ENCODE measurements around the gene BBS1. TPM values are rescaled to one million over a fixed set of nuclear protein-coding genes. Genes with fewer than 3 reads are reported as not detected.

The BBS1 gene
- polyA plus RNA-seq, 1 of the 3 experiments (the other 2 are of a cell fraction): 24.8 TPM

DNA sequence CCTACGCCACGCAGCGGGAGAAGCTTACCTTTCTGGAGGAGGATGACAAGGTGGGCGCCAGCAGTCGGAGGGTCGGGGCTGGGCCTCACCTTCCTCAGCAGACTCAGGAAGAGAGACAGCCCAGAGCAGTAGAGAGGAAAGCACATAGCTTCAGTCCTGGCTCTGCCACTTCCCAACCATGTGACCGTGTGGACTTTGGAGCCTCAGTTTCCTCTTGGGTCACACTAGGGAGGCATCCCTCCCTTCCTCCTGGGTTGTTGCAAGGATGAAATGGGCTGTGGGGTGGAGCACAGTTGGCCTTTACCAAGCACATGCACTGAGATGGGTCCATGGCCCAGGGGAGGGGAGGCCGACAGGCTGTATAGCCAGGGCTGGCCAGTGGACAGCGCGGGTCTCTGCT lies 17.3 kb upstream of the BBS1 start:
- Histone ChIP-seq H3K27ac (ENCODE audit: low read depth in 2 of 2, low read length in 1 of 2) (no peak overlapping the region), H3K4me2 (no peak overlapping the region), H3K4me3 (ENCODE audit: low read depth in 2 of 2, low read length in 1 of 2) (no peak overlapping the region), H3K9me3 (no peaks in the 10 kb centered on the region), H2AFZ (ENCODE audit: low read depth) (no peak overlapping the region), H3K27me3 (ENCODE audit: insufficient read depth) (no peaks in the 10 kb centered on the region), H3K4me1 (ENCODE audit: control insufficient read depth in 1 of 2, insufficient read depth in 2 of 2, low read depth in 1 of 2, low read length in 1 of 2) (no peaks in the 10 kb centered on the region), H3F3A (replicated peaks; ENCODE audit: insufficient read depth) (no peaks in the 10 kb centered on the region), H3K9ac (no peak overlapping the region), H3K79me2 (ENCODE audit: insufficient read depth) (no peaks in the 10 kb centered on the region), H3K9me2 (no peaks in the 10 kb centered on the region), H4K20me1 (ENCODE audit: insufficient read depth) (no peaks in the 10 kb centered on the region), H3K36me3 (replicated peaks in 1 of 2; ENCODE audit: control insufficient read depth in 1 of 2, insufficient read depth in 2 of 2, low read length in 1 of 2) (peaks cover 0 to 39% of the 10 kb centered on the region in 2 experiments)
- ChIA-PET POLR2A (interaction anchor here (1.1 kb wide), 1 partner anchor 12 kb away, joined by 6 read pairs; the partner anchor contains the start of gene DPP3), CTCF (interaction anchor here (2.0 to 2.1 kb wide), 2 partner anchors 9 to 14 kb away, joined by 5 to 8 read pairs; partner anchors contain the start of gene DPP3)
- TF ChIP-seq YY1 (IDR thresholded peaks at IDR 0.05; ENCODE audit: low read depth): no peak
- TF ChIP-seq SMC3 (IDR thresholded peaks at IDR 0.05; ENCODE audit: low read depth, low read length): no peak
- TF ChIP-seq FOXJ3 (CRISPR knock-in tag; IDR thresholded peaks at IDR 0.05): no peak
- TF ChIP-seq, protein P1, sequence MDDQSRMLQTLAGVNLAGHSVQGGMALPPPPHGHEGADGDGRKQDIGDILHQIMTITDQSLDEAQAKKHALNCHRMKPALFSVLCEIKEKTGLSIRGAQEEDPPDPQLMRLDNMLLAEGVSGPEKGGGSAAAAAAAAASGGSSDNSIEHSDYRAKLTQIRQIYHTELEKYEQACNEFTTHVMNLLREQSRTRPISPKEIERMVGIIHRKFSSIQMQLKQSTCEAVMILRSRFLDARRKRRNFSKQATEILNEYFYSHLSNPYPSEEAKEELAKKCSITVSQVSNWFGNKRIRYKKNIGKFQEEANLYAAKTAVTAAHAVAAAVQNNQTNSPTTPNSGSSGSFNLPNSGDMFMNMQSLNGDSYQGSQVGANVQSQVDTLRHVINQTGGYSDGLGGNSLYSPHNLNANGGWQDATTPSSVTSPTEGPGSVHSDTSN (IDR thresholded peaks at IDR 0.05): no peak
- no peak for TF ChIP-seq TEAD4 (IDR thresholded peaks at IDR 0.05; ENCODE audit: borderline replicate concordance, insufficient read depth)
- no peak for TF ChIP-seq NRF1 (IDR thresholded peaks at IDR 0.05; ENCODE audit: low read depth, low read length)
- no peak for TF ChIP-seq RXRA (IDR thresholded peaks at IDR 0.05; ENCODE audit: borderline replicate concordance, low read depth)
- TF ChIP-seq JUND (IDR thresholded peaks at IDR 0.05): no peak
- TF ChIP-seq RAD21 (IDR thresholded peaks at IDR 0.05; ENCODE audit: low read length): no peak
- TF ChIP-seq RFX5 (IDR thresholded peaks at IDR 0.05; ENCODE audit: low read length): no peak
- no peak for TF ChIP-seq FOSL2 (IDR thresholded peaks at IDR 0.05; ENCODE audit: borderline replicate concordance, low read depth)
- TF ChIP-seq GATA2 (CRISPR knock-in tag; IDR thresholded peaks at IDR 0.05): no peak
- TF ChIP-seq, protein P2, sequence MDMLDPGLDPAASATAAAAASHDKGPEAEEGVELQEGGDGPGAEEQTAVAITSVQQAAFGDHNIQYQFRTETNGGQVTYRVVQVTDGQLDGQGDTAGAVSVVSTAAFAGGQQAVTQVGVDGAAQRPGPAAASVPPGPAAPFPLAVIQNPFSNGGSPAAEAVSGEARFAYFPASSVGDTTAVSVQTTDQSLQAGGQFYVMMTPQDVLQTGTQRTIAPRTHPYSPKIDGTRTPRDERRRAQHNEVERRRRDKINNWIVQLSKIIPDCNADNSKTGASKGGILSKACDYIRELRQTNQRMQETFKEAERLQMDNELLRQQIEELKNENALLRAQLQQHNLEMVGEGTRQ (IDR thresholded peaks at IDR 0.05; ENCODE audit: borderline replicate concordance, low read depth, low read length): no peak
- TF ChIP-seq CHD2 (IDR thresholded peaks at IDR 0.05; ENCODE audit: low read length, partially characterized antibody): no peak
- DNase-seq: no peak
- 93% methylated on average over 9 of the region's 10 CpGs for WGBS (ENCODE audit: low lambda C conversion rate)

DNA sequence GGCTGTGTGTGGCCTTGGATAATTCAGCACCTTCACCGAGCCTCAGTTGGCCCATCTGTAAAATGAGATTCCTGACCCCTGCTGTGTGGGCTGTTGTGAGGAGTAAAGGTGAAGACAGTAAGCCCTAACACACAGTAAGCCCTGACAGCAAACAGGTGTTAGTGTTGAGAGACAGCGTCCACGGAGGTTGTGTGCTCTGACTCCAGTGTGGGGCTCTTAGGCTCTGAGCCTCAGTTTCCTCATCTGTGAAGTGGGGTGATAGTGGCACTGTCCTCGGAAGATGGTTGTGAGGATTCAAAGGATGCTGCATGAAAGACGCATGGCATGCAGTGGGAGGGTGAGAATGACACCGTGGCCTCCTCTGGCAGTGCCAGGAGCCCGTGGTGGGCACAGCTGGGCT lies 16.0 kb upstream of the BBS1 start:
- H2AFZ ChIP-seq (ENCODE audit: low read depth): no peak overlapping the region
- H3K27me3 ChIP-seq (ENCODE audit: insufficient read depth): no peaks in the 10 kb centered on the region
- no peaks in the 10 kb centered on the region for H3K79me2 ChIP-seq (ENCODE audit: insufficient read depth)
- no peaks in the 10 kb centered on the region for H3K9me2 ChIP-seq
- DNase-seq: no peak
- no peak overlapping the region for H3K9ac ChIP-seq
- TF ChIP-seq NFIC (IDR thresholded peaks at IDR 0.05; ENCODE audit: borderline replicate concordance): no peak
- TF ChIP-seq CHD2 (IDR thresholded peaks at IDR 0.05; ENCODE audit: low read length, partially characterized antibody): no peak
- CTCF ChIA-PET: no interaction called here
- no peaks in the 10 kb centered on the region for H3F3A ChIP-seq (replicated peaks; ENCODE audit: insufficient read depth)
- H3K4me2 ChIP-seq: no peak overlapping the region
- H4K20me1 ChIP-seq (ENCODE audit: insufficient read depth): no peaks in the 10 kb centered on the region
- no peak overlapping the region for H3K27ac ChIP-seq (ENCODE audit: low read depth in 2 of 2, low read length in 1 of 2)
- H3K9me3 ChIP-seq: no peaks in the 10 kb centered on the region
- H3K4me3 ChIP-seq (ENCODE audit: low read depth in 2 of 2, low read length in 1 of 2): no peak overlapping the region
- H3K4me1 ChIP-seq (ENCODE audit: control insufficient read depth in 1 of 2, insufficient read depth in 2 of 2, low read depth in 1 of 2, low read length in 1 of 2): no peaks in the 10 kb centered on the region
- 93% methylated on average over 6 of the region's 7 CpGs for WGBS (ENCODE audit: low lambda C conversion rate)
- peaks cover 0 to 39% of the 10 kb centered on the region in 2 experiments for H3K36me3 ChIP-seq (replicated peaks in 1 of 2; ENCODE audit: control insufficient read depth in 1 of 2, insufficient read depth in 2 of 2, low read length in 1 of 2)
- POLR2A ChIA-PET: no interaction called here

All from SK-N-SH (cell line).